NCI-H748 (cell line): ENCODE measurements around the gene TTC34.

Source experiments
- DNase-seq: peaks from one replicate; lab custom pipeline; 2025; ENCODE audit not compliant: unreplicated experiment; lab: John Stamatoyannopoulos, UW

Gene TTC34

DNA sequence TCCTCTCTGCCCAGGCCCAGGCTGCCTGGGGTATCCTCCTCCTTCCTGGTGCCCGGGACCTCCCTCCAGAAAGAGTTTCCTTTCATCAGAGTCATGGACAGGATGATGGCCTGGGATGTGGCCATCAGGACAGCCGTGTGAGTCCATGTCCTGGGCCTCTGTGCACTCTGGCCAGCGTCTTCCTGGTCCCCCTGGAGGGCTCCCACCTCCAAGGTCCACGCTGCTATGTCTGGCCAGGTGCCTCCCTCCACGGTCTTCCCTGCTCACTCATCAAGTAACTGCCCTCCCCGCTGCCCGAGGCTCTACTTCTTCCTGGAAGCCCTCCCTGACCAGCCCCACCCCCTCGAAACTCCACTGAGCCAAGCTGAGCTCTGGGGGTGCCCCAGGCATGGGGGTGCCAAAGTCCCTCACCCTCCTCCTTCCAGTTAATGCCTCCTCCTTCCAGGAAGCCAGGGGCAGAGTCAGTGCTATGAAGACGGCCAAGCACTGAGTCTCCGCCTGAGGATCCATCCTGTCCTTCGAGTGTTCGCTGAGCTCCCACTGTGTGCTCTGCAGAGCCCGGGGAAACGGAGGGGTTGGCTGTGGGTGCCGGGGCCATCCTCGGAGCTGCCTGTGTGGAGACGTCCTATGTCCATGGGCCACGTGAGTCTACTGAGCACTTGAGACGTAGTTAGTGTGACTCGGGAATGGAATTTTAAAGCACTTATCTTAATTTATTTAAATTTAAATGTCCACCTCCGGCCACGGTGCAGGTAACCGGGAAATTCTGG lies 28.5 kb upstream of the TTC34 start:
- no peak for DNase-seq

- no peak for DNase-seq
These were observed 27.2 kb upstream of the TTC34 start for GRCh38 chr1:2828586-2829250.

DNA sequence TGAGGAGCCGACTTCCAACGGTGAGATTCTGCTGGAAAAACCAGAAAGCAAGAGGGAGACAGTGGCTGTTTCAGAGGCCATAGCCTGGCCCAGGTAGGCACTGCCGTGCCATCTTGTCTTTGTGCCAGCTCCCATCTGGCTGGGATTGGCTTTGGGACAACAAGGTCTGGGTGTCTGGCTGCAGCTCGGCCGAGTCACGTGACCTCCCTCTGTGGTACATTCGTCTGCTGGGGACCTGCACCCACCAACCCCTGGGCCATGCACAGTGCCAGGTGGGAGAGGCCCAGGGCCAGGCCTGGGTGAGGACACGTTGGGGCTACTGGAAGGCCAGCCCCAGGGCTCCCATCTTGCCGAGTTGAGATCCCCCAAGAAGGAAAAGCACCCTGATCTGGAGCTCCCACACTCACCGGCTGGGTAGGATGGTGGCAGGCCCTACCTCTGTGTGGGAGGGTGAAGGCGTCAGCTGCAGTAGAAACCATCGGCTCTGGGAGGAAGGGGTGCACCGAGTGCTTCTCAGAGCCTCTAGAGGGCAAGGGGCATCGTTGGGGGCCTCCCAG lies 25.3 kb upstream of the TTC34 start:
- no peak for DNase-seq

- DNase-seq, result no peak
These were observed 24.8 kb upstream of the TTC34 start for GRCh38 chr1:2826316-2826715.

GRCh38 chr1:2825487-2826189 lies 24.1 kb upstream of the TTC34 start:
- DNase-seq, result no peak

- no peak for DNase-seq
These were observed 23.5 kb upstream of the TTC34 start for GRCh38 chr1:2824999-2825398.

DNA sequence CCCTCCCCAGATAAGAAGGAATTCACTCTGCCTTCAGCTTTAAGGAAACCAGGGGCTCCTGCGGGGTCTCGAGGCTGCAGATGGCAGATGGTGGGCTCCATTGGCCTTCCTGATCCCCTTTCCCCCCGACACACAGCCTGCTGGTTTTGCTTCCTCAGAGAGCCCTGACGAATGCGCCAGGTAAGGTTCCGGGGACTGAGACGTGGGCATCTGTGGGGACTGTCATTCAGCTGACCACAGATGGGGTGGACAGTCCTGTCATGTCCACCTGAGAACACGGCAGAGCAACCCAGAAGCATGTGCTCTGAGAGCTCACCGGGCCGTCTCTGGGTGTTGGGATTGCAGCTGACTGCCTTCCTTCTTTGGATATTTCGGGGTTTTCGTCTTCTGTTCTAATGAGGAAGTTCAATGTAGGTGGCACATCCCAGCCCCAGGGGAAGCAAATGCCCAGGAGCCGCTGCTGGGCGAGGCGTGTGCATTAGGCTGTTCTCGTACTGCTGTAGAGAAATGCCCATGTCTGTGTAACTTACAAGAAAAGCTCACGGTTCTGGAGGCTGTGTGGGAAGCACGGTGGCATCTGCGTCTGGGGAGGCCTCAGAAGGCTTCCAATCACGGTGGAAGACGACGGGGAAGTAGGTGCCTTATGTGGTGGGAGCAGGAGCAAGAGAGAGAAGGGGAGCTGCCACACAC lies 22.6 kb upstream of the TTC34 start:
- DNase-seq, result no peak

GRCh38 chr1:2822621-2823145 lies 21.2 kb upstream of the TTC34 start:
- no peak for DNase-seq

GRCh38 chr1:2821966-2822620 lies 20.6 kb upstream of the TTC34 start:
- peak; percentile 35 for DNase-seq

DNA sequence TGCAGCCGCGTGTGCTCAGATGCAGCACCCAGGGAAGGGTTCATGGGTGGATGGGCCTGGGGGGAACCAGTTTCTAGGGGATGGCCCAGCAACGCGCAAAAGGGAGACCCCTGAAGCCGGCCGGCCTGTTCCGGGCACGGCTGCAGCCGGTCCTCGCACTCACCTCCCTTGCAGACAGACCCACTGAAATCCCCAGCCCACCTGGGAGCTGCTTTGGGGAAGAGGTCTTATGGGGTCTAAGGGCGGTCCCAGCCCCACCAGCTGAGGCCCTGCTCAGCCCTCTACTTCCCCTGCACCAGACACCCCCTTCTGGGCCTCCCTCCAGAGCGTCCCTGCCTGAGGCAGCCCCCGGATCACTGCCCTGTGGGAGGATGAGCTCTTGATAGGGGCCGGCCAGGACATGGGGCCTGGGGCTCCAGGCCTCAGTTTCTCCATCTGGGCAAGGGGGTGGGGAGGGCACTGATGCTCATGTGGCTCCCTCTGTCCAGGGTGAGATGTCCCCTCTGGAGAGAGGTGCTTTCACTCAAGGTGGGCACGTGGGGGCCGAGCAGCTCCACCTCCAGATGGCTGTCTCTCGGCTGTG lies 20.0 kb upstream of the TTC34 start:
- DNase-seq, result no peak

DNA sequence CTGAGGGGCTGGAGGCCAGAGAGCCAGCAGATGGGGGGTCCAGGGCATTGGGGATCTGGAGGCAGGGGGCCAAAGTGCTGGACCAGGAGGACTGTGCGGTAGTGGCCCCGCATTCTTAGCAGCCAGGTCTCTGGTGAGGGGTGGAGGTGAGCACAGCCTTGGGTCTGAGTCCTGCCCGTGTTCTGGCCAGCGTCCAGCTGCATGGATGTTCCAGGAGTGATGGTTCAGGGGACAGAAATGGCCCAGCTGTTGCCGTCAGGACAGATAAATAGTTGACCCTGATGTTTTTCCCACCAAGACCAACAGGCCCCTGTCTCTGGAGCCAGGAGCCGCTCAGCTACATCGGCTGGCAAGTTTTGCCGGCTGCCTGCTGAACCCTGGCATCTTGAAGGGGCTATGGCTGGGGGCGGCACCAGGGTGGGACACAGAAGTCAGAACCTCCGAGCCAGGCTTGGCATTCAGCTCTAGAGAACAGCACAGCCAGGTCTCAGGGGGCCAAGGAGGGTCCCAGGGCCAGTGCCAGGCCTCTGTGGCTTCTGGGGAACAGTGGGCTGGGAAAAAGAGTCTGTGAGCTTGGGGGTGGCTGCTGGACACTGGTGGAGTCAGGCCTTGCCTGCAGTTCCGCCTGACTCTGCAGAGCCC lies 19.4 kb upstream of the TTC34 start:
- no peak for DNase-seq

- no peak for DNase-seq
These were observed 18.6 kb upstream of the TTC34 start for GRCh38 chr1:2819831-2820730.

GRCh38 chr1:2819429-2819828 lies 17.9 kb upstream of the TTC34 start:
- no peak for DNase-seq

- no peak for DNase-seq
These were observed 16.5 kb upstream of the TTC34 start for GRCh38 chr1:2817784-2818564.

GRCh38 chr1:2816786-2817185 lies 15.3 kb upstream of the TTC34 start:
- no peak for DNase-seq

DNA sequence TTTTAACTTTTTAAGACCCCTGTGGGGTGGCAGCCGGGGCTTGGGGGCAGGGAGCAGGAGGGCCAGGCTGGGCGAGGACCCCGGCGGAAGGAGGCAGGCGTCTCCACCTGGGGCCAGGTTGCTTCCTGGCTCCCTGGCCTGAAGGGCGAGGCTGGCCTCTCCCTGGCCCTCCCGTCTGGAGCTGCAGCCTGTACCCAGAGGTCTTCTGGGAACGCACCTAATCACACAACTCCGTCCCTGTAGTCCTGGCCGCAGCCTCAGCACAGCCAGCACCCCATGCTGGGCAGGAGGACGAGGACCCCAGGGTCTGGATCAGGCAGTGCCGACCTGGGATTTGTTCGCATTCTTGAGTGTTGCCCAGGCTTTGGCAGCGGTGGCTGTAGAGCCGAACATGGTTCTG lies 14.1 kb upstream of the TTC34 start:
- no peak for DNase-seq

DNA sequence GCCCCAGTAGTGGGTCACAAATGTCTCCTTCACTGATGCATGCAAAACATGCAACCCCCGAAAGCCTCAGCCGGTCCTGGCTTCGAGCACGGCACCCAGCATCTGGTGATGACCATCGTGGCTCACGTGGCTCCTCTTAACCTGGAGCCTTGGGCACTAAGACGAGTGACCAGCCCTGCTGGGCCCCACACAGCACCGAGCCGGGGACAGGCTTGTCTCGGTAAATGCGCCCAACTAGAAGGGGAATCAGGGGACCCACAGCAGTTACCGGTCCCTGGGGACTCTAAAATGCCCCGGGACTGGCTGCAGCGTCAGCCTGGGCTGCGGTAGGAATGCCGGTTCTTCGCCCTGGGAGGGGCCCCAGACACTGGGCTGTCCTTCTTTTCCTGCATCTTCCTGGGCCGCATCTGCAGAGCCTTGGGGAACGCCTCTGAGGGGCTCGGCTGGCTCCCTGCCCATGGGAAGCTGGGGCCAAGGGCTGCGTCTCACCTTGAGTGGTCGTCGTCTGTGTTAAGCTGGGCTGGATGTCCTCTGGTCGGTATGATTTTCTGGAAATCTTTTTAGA lies 13.1 kb upstream of the TTC34 start:
- DNase-seq, result no peak
